HFFc6 (cell line): ENCODE measurements around the gene TAB3. TPM values are rescaled to one million over a fixed set of nuclear protein-coding genes. Genes with fewer than 3 reads are reported as not detected.

Experiments used
- DNase-seq: peaks from one replicate; pipeline ENCODE4 v3.0.0-alpha.2; 2018
- H3K27ac Mint-ChIP-seq: 2 replicates; pipeline ENCODE4 v1.8.0; 2020; ENCODE audit warnings: mild to moderate bottlenecking, mixed read lengths
- H3K27me3 Mint-ChIP-seq: 2 replicates; pipeline ENCODE4 v1.8.0; 2021; ENCODE audit warnings: mild to moderate bottlenecking, moderate library complexity, mixed read lengths; ENCODE audit not compliant: insufficient read depth
- H3K36me3 Mint-ChIP-seq: 2 replicates; pipeline ENCODE4 v1.8.0; 2021; ENCODE audit warnings: low read depth, mixed read lengths
- H3K4me1 Mint-ChIP-seq: 2 replicates; pipeline ENCODE4 v1.8.0; 2020; ENCODE audit warnings: low read depth, mixed read lengths
- H3K4me3 Mint-ChIP-seq: 2 replicates; pipeline ENCODE4 v1.8.0; 2020; ENCODE audit warnings: mild to moderate bottlenecking, moderate library complexity, mixed read lengths
- H3K9me3 Mint-ChIP-seq: 2 replicates; pipeline ENCODE4 v1.8.0; 2020; ENCODE audit warnings: mild to moderate bottlenecking, mixed read lengths
- total RNA-seq, 6 experiments: library from RNA; stranded (reverse); fragmentation: NEBNext Ultra II Directional; extraction: Animal tissue kit (Norgen Biotek cat#: 25700); gene quantifications; 2 replicates in 1 of 6; 3 replicates in 5 of 6; pipeline ENCODE4 v1.2.3, GENCODE V29; 2021
- TF ChIP-seq, protein P1 (sequence below): fragments of 200-600 bp; sonication (generic); IDR thresholded peaks from 2 replicates; pipeline ENCODE4 v1.5.0; 2021; ENCODE audit warnings: antibody characterized with exemption, mild to moderate bottlenecking

Gene TAB3
- total RNA-seq, 6 experiments from 2014 or later = 9.6 to 11.9 (median 10.6) TPM

DNA sequence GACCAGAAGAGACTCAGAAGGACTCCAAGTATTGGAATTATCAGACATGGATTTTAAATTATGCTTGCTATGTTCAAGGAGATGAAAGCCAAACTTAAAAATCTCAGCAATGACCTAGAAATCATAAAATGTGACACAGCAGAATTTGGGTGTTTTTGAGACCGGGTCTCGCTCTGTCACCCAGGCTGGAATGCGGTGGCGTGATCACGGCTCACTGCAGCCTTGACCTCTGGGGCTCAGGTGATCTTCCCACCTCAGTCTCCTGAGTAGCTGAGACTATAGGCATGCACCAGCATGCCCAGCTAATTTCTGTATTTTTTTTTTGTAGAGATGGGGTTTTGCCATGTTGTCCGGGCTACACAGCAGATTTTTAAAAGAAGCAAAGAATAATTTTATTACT, 12.7 kb downstream of the TAB3 start:
- Mint-ChIP-seq H3K4me1 (peaks cover 31% of the 10 kb centered on the region), H3K36me3 (no peaks in the 10 kb centered on the region), H3K27ac (peak overlapping the region; percentile 85), H3K9me3 (no peaks in the 10 kb centered on the region), H3K4me3 (peak overlapping the region; percentile 69), H3K27me3 (no peaks in the 10 kb centered on the region)
- TF ChIP-seq, protein P1, sequence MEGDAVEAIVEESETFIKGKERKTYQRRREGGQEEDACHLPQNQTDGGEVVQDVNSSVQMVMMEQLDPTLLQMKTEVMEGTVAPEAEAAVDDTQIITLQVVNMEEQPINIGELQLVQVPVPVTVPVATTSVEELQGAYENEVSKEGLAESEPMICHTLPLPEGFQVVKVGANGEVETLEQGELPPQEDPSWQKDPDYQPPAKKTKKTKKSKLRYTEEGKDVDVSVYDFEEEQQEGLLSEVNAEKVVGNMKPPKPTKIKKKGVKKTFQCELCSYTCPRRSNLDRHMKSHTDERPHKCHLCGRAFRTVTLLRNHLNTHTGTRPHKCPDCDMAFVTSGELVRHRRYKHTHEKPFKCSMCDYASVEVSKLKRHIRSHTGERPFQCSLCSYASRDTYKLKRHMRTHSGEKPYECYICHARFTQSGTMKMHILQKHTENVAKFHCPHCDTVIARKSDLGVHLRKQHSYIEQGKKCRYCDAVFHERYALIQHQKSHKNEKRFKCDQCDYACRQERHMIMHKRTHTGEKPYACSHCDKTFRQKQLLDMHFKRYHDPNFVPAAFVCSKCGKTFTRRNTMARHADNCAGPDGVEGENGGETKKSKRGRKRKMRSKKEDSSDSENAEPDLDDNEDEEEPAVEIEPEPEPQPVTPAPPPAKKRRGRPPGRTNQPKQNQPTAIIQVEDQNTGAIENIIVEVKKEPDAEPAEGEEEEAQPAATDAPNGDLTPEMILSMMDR = no peak
- DNase-seq = no peak

DNA sequence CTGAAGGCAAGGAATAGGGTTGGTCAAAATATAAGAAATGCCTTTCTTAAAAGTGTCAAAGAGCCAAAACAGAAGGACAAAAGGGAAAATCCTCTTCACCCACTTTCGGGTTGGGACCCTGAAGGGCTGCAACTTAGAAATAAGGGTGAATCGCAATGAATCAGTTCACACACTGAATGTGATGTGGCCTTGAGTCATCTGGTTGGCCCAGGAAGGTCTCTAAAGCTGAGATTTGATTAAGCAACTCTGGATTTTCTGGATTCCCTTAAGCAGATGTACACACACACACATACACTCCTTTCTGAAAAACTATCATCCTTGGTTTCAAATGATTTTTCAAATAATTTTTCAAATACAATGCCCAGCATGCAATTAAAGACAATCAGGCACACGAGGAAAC, 13.1 kb downstream of the TAB3 start:
- H3K27me3 Mint-ChIP-seq = no peaks in the 10 kb centered on the region
- DNase-seq = peak; percentile 61
- H3K9me3 Mint-ChIP-seq = no peaks in the 10 kb centered on the region
- peak overlapping the region; percentile 85 for H3K27ac Mint-ChIP-seq
- TF ChIP-seq, protein P1 = no peak
- peaks cover 31% of the 10 kb centered on the region for H3K4me1 Mint-ChIP-seq
- peak overlapping the region; percentile 69; the same call in 1 of the 2 replicates for H3K4me3 Mint-ChIP-seq
- no peaks in the 10 kb centered on the region for H3K36me3 Mint-ChIP-seq

DNA sequence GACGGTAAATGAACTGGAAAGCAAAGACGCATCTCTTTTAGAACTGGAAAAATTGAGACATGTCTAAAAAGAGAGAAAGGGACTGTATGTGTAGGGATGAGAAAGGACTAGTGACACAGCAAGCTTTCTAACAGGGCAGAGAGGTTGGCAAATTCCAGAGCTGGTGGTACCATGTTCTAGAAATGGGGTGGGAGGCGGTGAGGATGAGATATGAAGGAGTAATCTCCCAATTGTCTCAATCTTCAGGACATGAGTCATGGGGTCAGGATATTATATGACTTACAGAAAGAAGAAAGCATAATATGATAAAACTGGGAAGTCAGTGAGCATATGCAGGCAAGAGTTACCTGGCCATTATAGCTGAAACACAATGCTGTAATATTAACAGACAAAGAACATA, 14.2 kb downstream of the TAB3 start:
- Mint-ChIP-seq H3K27me3 (no peaks in the 10 kb centered on the region), H3K9me3 (no peaks in the 10 kb centered on the region), H3K36me3 (no peaks in the 10 kb centered on the region), H3K4me3 (no peak overlapping the region), H3K4me1 (peaks cover 31% of the 10 kb centered on the region), H3K27ac (no peak overlapping the region; the same call in 1 of the 2 replicates)
- TF ChIP-seq, protein P1 = no peak
- no peak for DNase-seq

DNA sequence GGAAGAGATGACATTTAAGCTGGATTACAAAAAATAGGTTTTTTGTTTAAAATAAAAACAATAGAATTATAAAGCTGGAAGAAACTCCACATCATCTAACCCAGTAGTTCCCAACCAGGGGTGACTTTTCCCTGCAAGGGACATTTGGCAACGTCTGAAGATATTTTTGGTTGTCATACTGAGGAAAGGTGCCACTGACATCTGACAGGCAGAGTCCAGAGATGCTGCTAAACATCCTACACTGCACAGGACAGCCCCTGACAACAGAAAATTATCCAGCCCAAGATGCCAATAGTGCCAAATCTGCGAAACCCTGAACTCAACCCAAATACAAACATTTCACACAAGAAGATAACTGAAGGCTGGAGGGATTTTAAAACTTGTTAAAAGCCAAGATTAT, 18.5 kb downstream of the TAB3 start:
- Mint-ChIP-seq H3K4me1 (peaks cover 12% of the 10 kb centered on the region), H3K4me3 (no peak overlapping the region)

DNA sequence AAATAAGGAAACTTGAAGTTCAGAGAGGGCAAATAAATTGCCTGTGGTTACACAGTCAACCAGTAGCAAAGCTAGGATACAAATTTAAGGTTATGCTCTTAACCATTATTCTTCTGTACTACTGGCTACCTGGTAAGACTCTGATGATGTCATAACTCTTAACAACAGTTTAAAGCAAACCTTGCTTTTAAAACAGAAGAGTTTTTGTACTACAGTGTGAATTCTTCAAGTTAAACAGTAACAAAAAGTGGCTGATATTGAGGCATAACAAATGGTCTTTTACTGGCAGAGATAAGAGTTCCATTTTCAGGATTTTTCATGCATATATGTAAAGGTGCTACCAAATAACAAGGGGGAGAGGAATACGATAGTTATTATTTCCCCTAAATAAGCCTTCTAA, 23.4 kb downstream of the TAB3 start:
- TF ChIP-seq, protein P1 = no peak
- Mint-ChIP-seq H3K27ac (no peak overlapping the region), H3K4me3 (no peak overlapping the region), H3K4me1 (no peaks in the 10 kb centered on the region), H3K27me3 (no peaks in the 10 kb centered on the region), H3K9me3 (no peaks in the 10 kb centered on the region), H3K36me3 (no peaks in the 10 kb centered on the region)
- DNase-seq = no peak

More for the DNA sequence above, 18.5 kb downstream of the TAB3 start:
- no peak overlapping the region for H3K27ac Mint-ChIP-seq
- no peaks in the 10 kb centered on the region for H3K27me3 Mint-ChIP-seq
- no peaks in the 10 kb centered on the region for H3K36me3 Mint-ChIP-seq
- H3K9me3 Mint-ChIP-seq = no peaks in the 10 kb centered on the region
- DNase-seq = no peak
- TF ChIP-seq, protein P1 = no peak

DNA sequence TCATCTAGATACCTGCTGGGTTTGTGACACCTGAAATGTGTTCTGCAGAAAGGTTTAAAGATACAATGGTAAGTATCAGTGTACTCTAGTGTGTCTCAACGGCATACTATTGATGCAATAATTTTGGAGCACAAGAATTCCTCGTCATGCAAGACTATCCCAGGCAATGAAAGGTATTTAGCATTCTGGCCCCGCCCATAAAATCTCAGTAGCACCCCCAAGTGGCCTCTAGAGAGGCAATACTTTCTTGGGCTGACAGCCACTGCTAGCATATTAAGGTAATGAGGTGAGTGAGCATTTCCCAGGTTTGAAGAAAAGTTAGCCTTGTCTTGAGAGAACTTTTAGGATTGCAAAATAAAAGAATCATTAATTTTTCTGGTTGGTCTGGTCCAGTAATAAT, 24.0 kb downstream of the TAB3 start:
- H3K4me1 Mint-ChIP-seq = no peaks in the 10 kb centered on the region
- no peak for DNase-seq

More for the DNA sequence above, 24.0 kb downstream of the TAB3 start:
- H3K9me3 Mint-ChIP-seq = no peaks in the 10 kb centered on the region
- H3K27ac Mint-ChIP-seq = no peak overlapping the region
- H3K36me3 Mint-ChIP-seq = no peaks in the 10 kb centered on the region
- no peaks in the 10 kb centered on the region for H3K27me3 Mint-ChIP-seq
- TF ChIP-seq, protein P1 = peak; percentile 20; the same call in 1 of the 2 replicates
- H3K4me3 Mint-ChIP-seq = no peak overlapping the region
